ENCODE measurements around the gene EPHB3. TPM values are rescaled to one million over a fixed set of nuclear protein-coding genes. Genes with fewer than 3 reads are reported as not detected.
A peak's percentile ranks its signal among the peaks of the same experiment; 100 is the strongest.

EPHB3 gene
- total RNA-seq, 1 donor from 2014 or later: 13.4 TPM

GRCh38 chr3:184596233-184596632, 34.6 kb downstream of the EPHB3 start:
- peaks cover 66% of the 10 kb centered on the region for H3K4me1 Mint-ChIP-seq
- H3K9me3 Mint-ChIP-seq: no peaks in the 10 kb centered on the region
- DNase-seq (ENCODE audit: low read depth, low spot score): no peak
- no peak overlapping the region for H3K27ac Mint-ChIP-seq (ENCODE audit: unreplicated experiment)
- H3K27me3 Mint-ChIP-seq (ENCODE audit: low read depth): peaks cover 16% of the 10 kb centered on the region
- H3K36me3 Mint-ChIP-seq (ENCODE audit: low read depth): no peaks in the 10 kb centered on the region
- no peak for TF ChIP-seq CTCF (conservative IDR thresholded peaks at IDR 0.05)
- H3K4me3 Mint-ChIP-seq: no peak overlapping the region

- H3K4me1 Mint-ChIP-seq: peaks cover 67% of the 10 kb centered on the region
Measured at GRCh38 chr3:184596886-184597575, 35.4 kb downstream of the EPHB3 start.

GRCh38 chr3:184597829-184598573, 36.4 kb downstream of the EPHB3 start:
- H3K36me3 Mint-ChIP-seq (ENCODE audit: low read depth): no peaks in the 10 kb centered on the region
- peaks cover 20% of the 10 kb centered on the region for H3K27me3 Mint-ChIP-seq (ENCODE audit: low read depth)

More at GRCh38 chr3:184596886-184597575, 35.4 kb downstream of the EPHB3 start:
- TF ChIP-seq CTCF (conservative IDR thresholded peaks at IDR 0.05): no peak
- Mint-ChIP-seq H3K27ac (ENCODE audit: unreplicated experiment) (peak overlapping the region; percentile 19), H3K4me3 (no peak overlapping the region), H3K9me3 (no peaks in the 10 kb centered on the region), H3K27me3 (ENCODE audit: low read depth) (peaks cover 17% of the 10 kb centered on the region), H3K36me3 (ENCODE audit: low read depth) (no peaks in the 10 kb centered on the region)
- DNase-seq (ENCODE audit: low read depth, low spot score): no peak

GRCh38 chr3:184598574-184598927, 37.0 kb downstream of the EPHB3 start:
- Mint-ChIP-seq H3K9me3 (no peaks in the 10 kb centered on the region), H3K27me3 (ENCODE audit: low read depth) (peaks cover 21% of the 10 kb centered on the region), H3K27ac (ENCODE audit: unreplicated experiment) (peak overlapping the region; percentile 13), H3K36me3 (ENCODE audit: low read depth) (no peaks in the 10 kb centered on the region), H3K4me1 (peaks cover 67% of the 10 kb centered on the region), H3K4me3 (peak overlapping the region; percentile 47)
- no peak for TF ChIP-seq CTCF (conservative IDR thresholded peaks at IDR 0.05)
- DNase-seq (ENCODE audit: low read depth, low spot score): no peak

More at GRCh38 chr3:184597829-184598573, 36.4 kb downstream of the EPHB3 start:
- peak overlapping the region; percentile 51 for H3K4me3 Mint-ChIP-seq
- H3K4me1 Mint-ChIP-seq: peaks cover 67% of the 10 kb centered on the region
- TF ChIP-seq CTCF (conservative IDR thresholded peaks at IDR 0.05): no peak
- DNase-seq (ENCODE audit: low read depth, low spot score): peak; percentile 58
- H3K9me3 Mint-ChIP-seq: no peaks in the 10 kb centered on the region
- peak overlapping the region; percentile 27 for H3K27ac Mint-ChIP-seq (ENCODE audit: unreplicated experiment)

GRCh38 chr3:184599143-184599542, 37.6 kb downstream of the EPHB3 start:
- H3K36me3 Mint-ChIP-seq (ENCODE audit: low read depth): no peaks in the 10 kb centered on the region
- H3K27ac Mint-ChIP-seq (ENCODE audit: unreplicated experiment): no peak overlapping the region
- no peak for DNase-seq (ENCODE audit: low read depth, low spot score)
- peak overlapping the region; percentile 67 for H3K4me3 Mint-ChIP-seq
- peaks cover 65% of the 10 kb centered on the region for H3K4me1 Mint-ChIP-seq
- H3K27me3 Mint-ChIP-seq (ENCODE audit: low read depth): peaks cover 23% of the 10 kb centered on the region
- no peak for TF ChIP-seq CTCF (conservative IDR thresholded peaks at IDR 0.05)
- no peaks in the 10 kb centered on the region for H3K9me3 Mint-ChIP-seq
